A549 treated with RU486 at 1 μM for 4 hours (cell line): ENCODE results near the gene FERD3L. TPM values are rescaled to one million over a fixed set of nuclear protein-coding genes. Genes with fewer than 3 reads are reported as not detected.

ENCODE experiments used
- total RNA-seq: library from RNA; stranded (reverse); fragments of 200-300 nt; extraction: Qiagen RNA extraction; gene quantifications from 5 replicates; pipeline ENCODE4 v1.2.3, GENCODE V29; 2022; ENCODE audit warnings: low read depth

FERD3L gene
- not detected in 5 replicates for total RNA-seq

GRCh38 chr7:19144661-19145433 is at the start of gene FERD3L:
TSS of gene FERD3L (minus strand) at chr7:19145421. CDS start at chr7:19145362, 59 bp downstream.

GRCh38 chr7:19117091-19117869 is 27.9 kb downstream of the FERD3L start, which contains the start of gene TWIST1:
TSS of gene TWIST1 (minus strand) at chr7:19117636. CDS start at chr7:19117321, 315 bp downstream.

Other genes starting within 250 kb of the FERD3L start
- 3.2 to 4.8 TPM (median 3.7 TPM) in 5 replicates for gene TWIST1, start 27.8 kb downstream of the FERD3L start, total RNA-seq